Measurements from ENCODE around the gene NUDT19.

Gene NUDT19

GRCh38 chr19:32676186-32676894 lies 15.3 kb upstream of the NUDT19 start:
- TF ChIP-seq CTCF (IDR thresholded peaks at IDR 0.05; ENCODE audit: low read length) (no peak), EZH2 (IDR thresholded peaks at IDR 0.05; ENCODE audit: borderline replicate concordance, low read length) (no peak)
- no peak overlapping the region; the same call in 1 of the 2 replicates for H3K9ac ChIP-seq (ENCODE audit: low read length)
- H3K27me3 ChIP-seq (ENCODE audit: insufficient read depth, low read length) = no peaks in the 10 kb centered on the region
- H4K20me1 ChIP-seq (ENCODE audit: insufficient read depth, low read length) = no peaks in the 10 kb centered on the region
- H3K9me2 ChIP-seq (ENCODE audit: low read depth, low read length) = no peaks in the 10 kb centered on the region
- no peaks in the 10 kb centered on the region for H3K36me3 ChIP-seq (ENCODE audit: insufficient read depth, low read length)
- peak overlapping the region; percentile 85 for H3K4me2 ChIP-seq (ENCODE audit: low read length)
- H3K4me1 ChIP-seq (ENCODE audit: insufficient read depth, low read length, severe bottlenecking) = peaks cover 25% of the 10 kb centered on the region
- H3F3A ChIP-seq (ENCODE audit: insufficient read depth, low read length) = no peaks in the 10 kb centered on the region
- no peaks in the 10 kb centered on the region for H3K9me3 ChIP-seq (ENCODE audit: low read length)
- H3K27ac ChIP-seq (ENCODE audit: low read depth, low read length, poor library complexity, severe bottlenecking) = no peak overlapping the region
- no peak overlapping the region for H2AFZ ChIP-seq (ENCODE audit: low read length)
- H3K4me3 ChIP-seq (ENCODE audit: low read depth, low read length, poor library complexity, severe bottlenecking) = peak overlapping the region; percentile 91
- peaks cover 23% of the 10 kb centered on the region for H3K79me2 ChIP-seq (ENCODE audit: insufficient read depth, low read length)

GRCh38 chr19:32676895-32677359 lies 14.7 kb upstream of the NUDT19 start:
- no peak for TF ChIP-seq EZH2 (IDR thresholded peaks at IDR 0.05; ENCODE audit: borderline replicate concordance, low read length)
- TF ChIP-seq CTCF (IDR thresholded peaks at IDR 0.05; ENCODE audit: low read length) = no peak
- Histone ChIP-seq H3K9me3 (ENCODE audit: low read length) (no peaks in the 10 kb centered on the region), H4K20me1 (ENCODE audit: insufficient read depth, low read length) (no peaks in the 10 kb centered on the region), H3K27me3 (ENCODE audit: insufficient read depth, low read length) (no peaks in the 10 kb centered on the region), H3K4me2 (ENCODE audit: low read length) (no peak overlapping the region), H3K4me3 (ENCODE audit: low read depth, low read length, poor library complexity, severe bottlenecking) (no peak overlapping the region), H3K27ac (ENCODE audit: low read depth, low read length, poor library complexity, severe bottlenecking) (no peak overlapping the region), H3F3A (ENCODE audit: insufficient read depth, low read length) (no peaks in the 10 kb centered on the region), H3K79me2 (ENCODE audit: insufficient read depth, low read length) (peaks cover 19% of the 10 kb centered on the region), H3K4me1 (ENCODE audit: insufficient read depth, low read length, severe bottlenecking) (peaks cover 22% of the 10 kb centered on the region), H2AFZ (ENCODE audit: low read length) (no peak overlapping the region), H3K9me2 (ENCODE audit: low read depth, low read length) (no peaks in the 10 kb centered on the region), H3K36me3 (ENCODE audit: insufficient read depth, low read length) (no peaks in the 10 kb centered on the region), H3K9ac (ENCODE audit: low read length) (no peak overlapping the region)

GRCh38 chr19:32677657-32678056 lies 14.0 kb upstream of the NUDT19 start:
- H3K4me3 ChIP-seq (ENCODE audit: low read depth, low read length, poor library complexity, severe bottlenecking) = no peak overlapping the region
- no peak overlapping the region for H2AFZ ChIP-seq (ENCODE audit: low read length)
- no peaks in the 10 kb centered on the region for H3K27me3 ChIP-seq (ENCODE audit: insufficient read depth, low read length)
- no peak overlapping the region for H3K27ac ChIP-seq (ENCODE audit: low read depth, low read length, poor library complexity, severe bottlenecking)
- H3K36me3 ChIP-seq (ENCODE audit: insufficient read depth, low read length) = no peaks in the 10 kb centered on the region
- H3K79me2 ChIP-seq (ENCODE audit: insufficient read depth, low read length) = peaks cover 16% of the 10 kb centered on the region
- H3F3A ChIP-seq (ENCODE audit: insufficient read depth, low read length) = no peaks in the 10 kb centered on the region
- H3K4me2 ChIP-seq (ENCODE audit: low read length) = no peak overlapping the region
- no peaks in the 10 kb centered on the region for H3K9me2 ChIP-seq (ENCODE audit: low read depth, low read length)
- TF ChIP-seq CTCF (IDR thresholded peaks at IDR 0.05; ENCODE audit: low read length) = peak; percentile 14; the same call in 1 of the 2 replicates
- TF ChIP-seq EZH2 (IDR thresholded peaks at IDR 0.05; ENCODE audit: borderline replicate concordance, low read length) = no peak
- no peaks in the 10 kb centered on the region for H4K20me1 ChIP-seq (ENCODE audit: insufficient read depth, low read length)
- no peaks in the 10 kb centered on the region for H3K9me3 ChIP-seq (ENCODE audit: low read length)
- H3K4me1 ChIP-seq (ENCODE audit: insufficient read depth, low read length, severe bottlenecking) = peaks cover 14% of the 10 kb centered on the region
- H3K9ac ChIP-seq (ENCODE audit: low read length) = no peak overlapping the region

All from OCI-LY1 (cell line).